Inflammatory macrophage treated with lipopolysaccharide for 1 hour (primary cell): ENCODE results near the gene DTD1.

Experiments
- DNase-seq, 2 donors: peaks; one replicate each; pipeline ENCODE4 v3.0.0-alpha.2; 2020 to 2022

The DTD1 gene

DNA sequence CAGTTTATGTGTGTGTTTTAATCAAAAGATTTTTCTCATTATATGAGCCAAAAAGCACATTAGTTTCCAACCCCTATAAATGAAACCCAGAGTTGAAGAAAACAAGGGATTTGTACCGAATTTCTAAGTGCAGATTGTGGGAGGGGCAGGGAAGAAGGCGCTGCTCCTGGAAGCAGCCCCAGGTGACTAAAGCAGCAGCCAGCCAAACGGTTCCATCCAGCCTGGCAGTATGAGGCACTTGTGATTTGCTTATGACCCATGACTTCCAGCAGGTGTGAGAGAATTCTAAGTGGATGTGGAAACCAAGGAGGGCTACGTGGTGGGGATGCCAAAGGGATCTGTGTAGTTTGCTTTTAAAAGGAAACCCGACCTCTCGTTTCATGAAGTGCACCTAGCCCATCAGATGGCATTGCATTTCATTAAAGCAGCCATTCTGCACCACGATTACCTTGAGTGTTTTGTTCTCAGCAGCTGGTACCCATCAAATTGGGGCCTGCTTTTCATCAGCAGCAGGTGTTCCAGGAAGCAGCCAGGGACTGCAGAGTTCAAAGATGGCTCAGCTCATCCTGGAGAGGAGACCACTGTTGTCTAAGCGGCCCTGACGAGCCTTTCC, 79.1 kb downstream of the DTD1 start:
- DNase-seq, result no peak

DNA sequence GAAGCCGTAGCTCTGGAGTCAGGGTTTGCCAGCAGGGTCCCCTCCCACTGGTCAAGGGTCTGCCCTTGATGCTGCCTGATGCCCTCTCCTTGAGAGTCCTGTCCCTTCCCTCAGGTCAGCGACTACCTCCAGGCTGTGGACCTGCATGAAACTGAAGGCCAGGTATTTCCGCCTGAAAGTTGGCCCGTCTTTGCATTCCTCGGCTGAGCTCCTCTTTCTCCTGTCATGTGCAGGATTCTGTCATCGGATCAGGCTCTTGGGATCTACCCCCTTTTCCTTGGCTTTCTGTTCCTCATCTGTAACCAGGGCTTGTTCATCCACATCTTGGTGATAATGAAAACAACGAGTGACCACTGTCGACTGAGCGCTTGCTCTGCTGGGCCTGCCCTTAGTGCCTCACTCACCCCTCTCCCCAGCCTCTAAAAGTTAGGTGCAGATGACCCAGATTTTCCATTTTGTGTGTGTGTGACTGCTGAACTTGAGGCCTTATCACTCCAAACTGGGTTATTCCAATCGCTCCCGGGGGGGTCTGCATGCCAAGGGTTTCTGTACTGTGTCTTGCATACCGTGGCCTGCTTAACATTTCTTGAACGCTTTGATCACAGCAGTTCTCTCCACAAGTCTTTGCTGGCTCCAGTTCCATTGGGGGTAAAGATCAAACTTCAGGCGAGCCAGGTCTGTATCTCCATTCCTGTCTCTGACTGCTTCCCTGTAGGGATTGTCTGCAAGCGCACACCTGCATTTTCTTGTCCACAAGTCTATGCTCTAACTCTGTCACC, 81.6 kb downstream of the DTD1 start:
- DNase-seq, result no peak

DNA sequence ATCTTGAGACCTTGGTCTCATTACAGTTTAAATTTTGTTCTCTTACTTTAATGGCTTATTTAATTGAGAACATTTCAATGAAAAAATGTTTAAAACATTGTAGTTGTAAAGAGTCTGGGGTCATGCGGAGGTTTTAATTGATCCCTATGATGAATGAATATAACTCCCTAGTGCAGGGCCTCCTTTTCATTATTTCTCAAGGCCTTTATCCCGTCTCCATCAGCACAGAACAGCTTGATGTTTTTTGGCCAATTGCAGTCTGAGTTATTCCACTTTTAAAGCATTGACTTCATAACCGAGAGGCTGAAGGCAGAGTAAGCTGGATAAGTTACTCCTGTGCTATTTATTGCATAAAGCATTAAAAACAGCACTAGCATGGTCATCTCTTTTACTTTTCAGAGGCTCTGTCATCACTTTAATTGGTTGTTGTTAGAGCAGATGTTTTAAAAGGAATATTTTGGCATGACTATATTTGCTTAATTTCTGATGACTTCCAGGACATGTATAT, 83.4 kb downstream of the DTD1 start:
- no peak for DNase-seq

DNA sequence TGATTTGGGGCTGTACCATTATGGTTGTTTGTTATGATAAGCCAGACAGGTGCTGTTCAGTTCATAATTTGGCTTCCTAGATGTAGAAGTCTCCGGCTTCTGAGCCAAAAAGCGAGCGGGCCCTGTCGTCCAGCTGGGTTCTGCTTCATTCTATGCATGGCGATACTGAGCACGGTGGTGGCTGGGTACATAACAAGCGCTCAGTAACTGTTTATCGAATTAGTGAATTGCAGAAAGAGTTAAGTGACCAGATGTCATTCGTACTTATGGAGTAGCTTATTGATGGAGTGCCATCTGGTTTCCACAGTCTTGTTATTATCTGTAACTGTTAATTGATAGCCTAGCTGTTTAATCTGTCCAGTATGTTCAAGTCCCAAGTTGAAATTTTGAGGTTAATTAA, 85.0 kb downstream of the DTD1 start:
- no peak for DNase-seq

DNA sequence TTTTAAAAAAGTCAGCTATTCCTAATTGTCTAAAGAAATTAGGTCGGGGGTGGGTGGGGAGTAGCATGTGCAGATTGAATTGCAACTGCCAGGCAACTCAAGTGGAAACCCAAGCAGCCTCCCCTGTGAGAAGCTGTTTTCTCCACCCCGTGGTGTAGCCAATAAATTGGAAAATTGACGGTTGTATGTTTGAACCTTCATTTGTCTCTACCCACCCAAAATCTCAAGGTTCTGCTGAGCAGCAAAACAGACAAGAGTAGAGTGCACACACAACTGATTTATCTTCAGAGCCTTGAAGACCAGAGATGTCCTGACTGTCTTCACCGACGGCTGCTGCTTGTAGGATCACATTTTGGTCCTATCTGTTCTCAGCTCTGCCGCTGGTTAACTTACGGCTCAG, 88.5 kb downstream of the DTD1 start:
- DNase-seq, result no peak

DNA sequence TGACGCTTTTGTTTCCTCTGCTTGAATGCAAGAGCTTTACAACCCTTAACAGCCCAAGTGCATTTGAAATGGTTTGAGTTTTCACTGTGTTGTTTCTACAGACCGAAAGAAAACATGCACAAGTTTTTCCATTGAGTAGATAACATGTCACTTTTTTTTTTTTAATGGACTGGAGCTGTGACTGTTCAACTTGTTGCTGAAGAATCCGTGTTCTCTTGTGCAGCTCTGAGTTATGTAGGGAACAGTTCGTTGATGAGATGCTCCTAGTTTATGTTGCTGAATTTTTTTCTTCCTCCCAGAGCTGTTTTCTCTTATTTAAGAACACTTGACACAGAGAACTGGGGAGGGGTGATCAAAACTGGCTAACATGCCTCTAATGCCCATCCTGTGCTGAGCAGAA, 89.3 kb downstream of the DTD1 start:
- DNase-seq, result no peak

DNA sequence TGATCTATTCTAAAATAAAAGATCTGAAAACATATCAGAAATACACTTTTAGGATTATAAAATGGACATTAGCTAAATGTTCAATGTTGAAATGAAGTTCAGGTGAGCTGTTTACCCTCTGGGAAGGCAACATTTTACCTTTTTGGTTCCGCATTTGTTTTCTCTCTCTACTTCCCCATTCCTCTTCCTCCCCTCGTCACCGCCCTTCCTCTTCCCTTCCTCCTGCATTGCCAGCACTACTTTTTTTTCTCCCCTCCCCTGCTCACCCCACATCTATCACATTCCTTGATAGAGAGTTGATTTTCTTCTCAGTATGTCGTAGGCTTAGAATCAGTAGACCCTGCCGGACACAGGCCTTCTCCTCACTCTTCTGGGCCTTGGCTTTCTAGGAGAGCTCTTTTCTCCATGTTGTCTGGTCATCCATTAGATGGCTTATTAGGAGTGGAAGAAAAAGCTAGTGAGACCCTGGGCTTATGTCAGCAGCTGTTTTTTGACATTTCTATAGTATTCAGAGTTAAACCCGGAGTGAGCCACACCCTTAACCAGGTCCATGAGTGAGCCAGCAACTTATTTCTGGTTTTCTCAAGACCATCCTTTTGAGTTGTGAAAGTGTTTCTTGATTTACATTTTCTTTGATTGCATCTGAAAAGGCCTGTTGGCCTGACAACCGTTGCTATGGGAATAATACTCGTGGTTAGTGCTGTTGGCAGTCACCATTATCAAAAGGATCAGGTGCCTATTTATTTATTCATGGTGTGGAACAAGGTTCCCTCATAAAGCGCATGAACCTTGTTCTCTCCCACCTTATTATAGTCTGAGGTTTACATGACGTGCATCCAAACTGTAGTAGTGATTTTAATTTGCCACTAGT, 90.9 kb downstream of the DTD1 start:
- DNase-seq, result peak in 1 of 2 donors; percentile 3

DNA sequence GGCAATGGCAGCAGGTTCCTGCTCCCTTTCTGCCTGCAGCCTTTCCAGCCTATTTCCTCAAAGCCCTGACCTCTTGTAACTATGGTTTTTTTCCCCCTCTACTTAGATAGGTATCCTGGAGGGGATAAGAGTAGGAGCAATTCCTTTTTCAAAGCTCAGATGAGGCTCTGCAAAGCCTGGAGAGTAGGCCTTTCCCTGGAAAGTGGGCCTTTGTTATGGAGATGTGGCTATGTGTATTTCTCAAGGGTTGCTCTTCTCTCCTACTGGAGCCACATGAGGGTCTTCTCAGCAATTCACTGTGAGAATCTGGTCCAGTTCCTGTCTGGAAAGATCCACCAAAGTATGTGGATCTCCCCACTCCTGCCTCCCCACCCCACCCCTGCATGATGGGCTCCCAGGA, 96.0 kb downstream of the DTD1 start:
- no peak for DNase-seq

DNA sequence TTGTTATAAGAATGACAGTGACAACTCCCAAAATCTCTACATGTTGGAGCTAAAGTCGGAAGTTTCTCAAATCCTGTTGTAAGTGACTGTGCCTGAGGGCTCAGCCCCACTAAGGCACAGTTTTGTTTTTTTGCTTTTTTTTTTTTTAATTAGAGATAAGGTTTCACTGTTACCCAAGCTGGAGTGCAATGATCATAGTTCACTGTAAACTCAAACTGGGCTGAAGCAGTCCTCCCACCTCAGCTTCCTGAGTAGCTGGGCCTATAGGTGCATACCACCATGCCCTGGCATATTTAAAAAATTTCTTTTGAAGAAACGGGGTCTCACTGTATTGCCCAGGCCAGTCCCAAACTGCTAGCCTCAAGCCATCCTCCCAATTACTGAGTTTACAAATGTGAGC, 96.9 kb downstream of the DTD1 start:
- no peak for DNase-seq

DNA sequence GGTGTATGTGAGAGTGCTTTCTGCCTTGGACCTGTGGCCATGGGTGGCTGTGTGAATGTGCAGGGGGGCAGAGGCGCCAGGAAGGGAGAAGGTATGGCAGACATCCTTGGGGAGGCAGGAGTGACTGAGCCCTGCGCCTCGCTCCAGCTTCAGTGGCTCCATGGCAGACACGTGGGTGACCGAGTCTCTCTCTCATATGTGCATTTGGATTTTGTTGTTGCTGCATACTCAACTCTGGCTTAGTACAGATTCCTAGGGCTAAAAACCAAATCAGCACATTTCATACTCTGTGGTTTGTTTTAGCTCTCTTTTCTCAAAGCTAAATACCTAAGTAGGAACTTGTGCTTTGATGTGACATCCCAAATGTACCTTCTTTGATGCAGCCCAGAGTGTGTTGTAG, 97.6 kb downstream of the DTD1 start:
- DNase-seq, result no peak

DNA sequence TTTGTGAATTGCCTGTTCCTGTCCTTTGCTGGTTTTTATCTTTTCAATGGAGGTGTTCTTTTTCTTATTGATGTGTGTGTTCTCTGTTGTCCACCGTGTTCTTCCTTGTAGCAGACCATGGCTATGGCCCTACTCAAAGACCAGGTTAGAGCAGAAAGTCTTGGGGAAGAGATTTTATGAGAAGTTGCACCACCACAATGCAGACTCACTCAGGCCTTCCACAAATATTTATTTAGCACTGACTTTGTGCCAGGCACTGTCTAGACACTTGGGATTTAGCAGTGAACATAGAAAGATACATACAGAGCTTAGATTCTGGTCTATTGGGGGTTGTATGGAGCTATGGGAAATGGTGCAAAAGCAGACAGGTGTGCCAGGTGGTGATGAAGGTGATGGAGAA, 98.8 kb downstream of the DTD1 start:
- no peak for DNase-seq

DNA sequence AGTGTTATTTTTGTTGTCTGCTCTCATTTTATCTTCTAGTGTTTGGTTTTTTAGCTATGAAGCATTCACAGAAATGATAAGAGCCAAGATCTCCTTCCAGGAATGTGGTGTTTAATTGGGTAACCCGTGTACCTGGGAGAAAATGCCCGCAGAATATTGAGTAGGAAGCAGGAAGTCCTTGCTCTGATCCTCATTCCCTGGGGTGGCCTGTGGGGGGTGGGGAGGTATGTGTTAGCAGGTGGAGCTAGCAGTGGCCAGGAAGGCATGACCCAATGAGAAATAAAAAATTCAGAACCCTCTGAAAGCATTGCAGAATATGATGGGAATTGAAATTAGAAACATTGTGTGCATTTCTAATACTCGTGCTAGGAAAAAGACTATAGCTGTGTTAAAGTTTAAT, 100.8 kb downstream of the DTD1 start:
- no peak for DNase-seq

DNA sequence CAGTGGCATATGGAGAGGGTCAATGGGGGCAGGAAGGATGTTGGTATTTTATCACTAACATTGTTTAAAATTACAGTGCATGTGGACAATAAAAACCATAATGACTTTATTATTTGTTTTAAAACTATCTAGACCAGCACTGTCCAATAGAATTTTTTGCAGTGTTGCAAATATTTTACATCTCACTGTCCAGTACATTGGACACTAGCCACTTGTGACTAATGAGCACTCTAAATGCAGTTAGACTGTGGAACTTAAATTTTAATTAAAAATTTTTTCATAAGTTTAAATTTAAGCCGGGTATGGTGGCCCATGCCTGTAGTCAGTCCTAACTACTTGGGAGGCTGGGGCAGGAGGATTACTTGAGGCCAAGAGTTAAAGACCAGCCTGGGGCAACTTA, 101.7 kb downstream of the DTD1 start:
- DNase-seq, result no peak

DNA sequence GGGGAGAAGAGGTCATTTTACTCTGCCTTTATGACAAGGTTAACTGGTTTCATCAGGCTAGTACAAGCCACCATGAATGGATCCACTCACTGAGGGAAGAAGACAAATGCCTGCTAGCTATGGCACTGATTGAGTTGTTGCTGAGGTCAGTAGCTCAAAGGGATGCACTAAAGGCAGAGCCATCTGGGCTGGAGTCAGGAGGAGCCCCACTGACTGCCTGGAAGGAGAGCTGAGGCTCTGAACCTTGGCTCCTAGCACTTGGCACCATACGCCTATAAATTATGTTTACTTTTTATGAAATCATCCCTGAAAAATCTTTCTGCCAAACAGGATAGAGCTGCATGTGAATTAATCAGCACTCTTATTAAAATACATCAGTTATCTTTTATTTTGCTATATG, 104.6 kb downstream of the DTD1 start:
- DNase-seq, result no peak

DNA sequence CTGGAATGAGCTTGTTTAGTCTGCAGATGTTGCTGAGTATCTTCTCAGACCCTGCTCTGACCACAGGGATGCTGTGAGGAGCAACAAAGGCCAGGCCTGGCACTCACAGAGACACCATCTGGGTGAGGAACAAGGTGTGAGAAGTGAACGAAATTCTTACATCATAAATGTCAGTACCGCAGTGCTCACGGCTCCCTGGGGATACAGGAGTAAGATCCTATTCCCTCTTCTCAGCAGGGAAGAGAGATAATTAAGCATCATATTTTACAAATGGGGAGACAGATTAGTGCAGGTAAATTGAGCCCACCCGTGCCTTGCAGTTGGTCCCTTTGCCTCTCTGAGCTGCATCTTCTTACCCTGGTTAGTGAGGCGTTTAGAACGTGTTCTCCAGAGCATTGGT, 106.2 kb downstream of the DTD1 start:
- no peak for DNase-seq

DNA sequence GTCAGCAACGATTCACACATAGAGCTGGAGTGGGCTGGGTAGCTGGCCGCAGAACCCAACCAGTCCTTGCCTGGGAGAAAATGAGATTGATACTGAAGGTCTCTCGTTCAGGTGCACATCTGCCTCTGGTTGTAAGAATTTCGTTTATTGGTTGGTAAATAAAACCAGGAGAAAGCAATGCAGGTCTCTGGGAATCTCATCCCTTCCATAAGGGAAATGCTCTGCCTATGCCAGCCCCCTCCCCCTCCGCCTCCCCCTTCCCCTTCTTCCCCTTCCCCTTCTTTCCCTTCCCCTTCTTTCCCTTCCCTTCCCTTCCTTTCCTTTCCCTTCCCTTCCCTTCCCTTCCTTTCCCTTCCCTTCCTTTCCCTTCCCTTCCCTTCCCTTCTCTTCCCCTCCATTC, 107.3 kb downstream of the DTD1 start:
- DNase-seq, result no peak

DNA sequence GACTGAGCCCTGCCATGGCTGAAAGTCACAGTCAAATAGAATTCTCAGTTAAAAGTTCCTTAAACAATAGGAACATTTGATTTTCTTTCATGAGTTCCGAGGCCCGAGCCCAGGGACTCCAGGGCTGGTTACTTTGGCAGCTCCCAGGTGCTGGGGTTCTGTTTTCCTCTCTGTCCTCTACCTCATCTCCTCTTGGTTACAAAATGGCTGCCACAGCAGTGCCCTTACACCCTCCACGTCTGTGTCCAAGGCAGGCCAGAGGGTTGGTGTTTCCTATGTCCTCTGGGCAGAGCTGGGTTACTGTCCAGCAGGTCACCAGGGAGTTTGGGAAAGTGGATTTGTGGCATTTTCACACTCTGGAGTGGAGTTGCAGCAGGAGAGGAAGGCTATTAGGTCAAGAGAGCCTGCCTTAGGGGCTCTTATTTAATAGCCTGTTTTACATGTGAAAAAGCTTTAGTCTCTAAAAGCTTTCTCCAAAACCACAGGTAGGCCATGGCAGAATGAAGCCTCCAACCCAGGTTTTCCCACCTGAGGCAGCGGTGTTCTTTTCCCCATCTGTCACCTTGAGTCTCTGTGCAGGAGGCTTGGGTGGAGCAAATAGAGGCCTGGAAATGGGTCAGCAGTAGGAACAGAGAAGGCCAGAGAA, 111.0 kb downstream of the DTD1 start:
- DNase-seq, result no peak

DNA sequence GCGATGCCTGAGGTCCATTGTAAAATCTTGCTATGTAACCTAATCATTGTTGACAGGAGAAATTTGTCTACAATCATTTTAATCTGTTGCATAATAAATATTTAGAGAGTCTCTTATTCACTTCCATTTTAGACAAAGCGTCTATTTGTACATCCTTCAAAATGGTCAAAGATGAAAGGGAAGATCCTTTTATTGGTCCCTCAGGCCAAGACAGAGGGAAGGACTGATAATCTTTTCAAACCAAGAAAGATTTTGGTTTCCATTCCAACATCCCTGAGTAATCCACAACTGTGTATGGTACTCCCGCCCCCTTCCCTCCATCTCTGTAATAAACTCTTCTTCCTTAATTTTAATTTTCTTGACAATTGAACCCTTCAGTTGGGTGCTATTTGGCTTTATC, 114.1 kb downstream of the DTD1 start:
- no peak for DNase-seq

DNA sequence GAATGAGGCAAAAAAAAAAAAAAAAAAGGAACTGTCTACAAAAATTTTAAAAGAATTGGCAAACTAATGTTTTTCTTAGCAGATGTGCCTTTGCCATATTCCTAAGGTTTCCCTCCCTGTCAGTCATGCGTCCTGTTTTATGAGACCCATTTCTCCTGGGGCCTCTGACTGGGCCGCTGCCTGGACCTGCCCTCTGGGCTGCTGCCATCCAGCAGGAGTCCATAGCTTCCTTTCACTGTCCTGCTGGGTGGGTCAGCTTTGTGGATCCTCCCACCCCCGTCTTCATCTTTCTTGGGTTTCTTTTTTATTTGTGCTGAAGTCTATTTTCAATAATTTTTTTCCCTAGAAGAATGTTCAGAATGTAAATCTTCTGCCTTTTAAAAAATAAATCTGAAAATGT, 114.9 kb downstream of the DTD1 start:
- no peak for DNase-seq

DNA sequence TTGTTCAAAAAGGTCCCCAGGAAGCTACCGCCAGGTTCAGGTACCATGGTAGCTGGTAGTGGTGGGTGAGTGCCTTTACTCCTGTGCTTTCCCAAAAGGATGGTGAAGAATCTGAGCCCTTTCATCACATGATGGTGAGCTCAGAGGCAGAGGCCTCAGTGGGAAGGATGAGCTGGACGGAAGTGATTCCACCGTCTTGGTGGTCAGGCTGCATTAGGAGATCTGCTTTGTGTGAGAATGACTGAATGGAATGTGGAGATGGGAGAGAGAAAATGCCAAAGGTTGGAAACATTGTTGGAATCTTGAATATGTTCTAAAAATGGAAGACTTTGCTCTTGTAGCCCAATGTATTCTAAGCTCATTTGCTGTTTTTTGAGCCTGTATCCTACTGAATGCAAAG, 117.6 kb downstream of the DTD1 start:
- no peak for DNase-seq

DNA sequence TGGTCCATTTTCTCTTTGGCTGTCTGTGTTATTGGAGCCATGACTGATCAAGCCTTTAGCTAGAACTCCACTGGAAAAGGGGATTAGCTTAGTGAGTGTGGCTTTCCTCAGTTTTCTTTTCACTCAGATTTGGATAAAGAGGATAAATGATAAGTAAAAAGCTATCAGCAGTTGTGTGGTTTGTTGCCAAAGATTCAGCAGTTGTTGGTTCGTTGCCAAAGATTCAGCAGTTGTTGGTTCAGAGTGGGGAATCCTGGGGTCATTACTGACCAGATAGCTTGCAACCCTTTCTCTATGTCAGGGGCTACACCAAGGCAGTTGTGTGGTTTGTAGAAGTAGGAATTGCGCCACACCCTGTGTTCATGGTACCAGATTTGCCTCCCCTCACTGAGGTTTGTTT, 118.1 kb downstream of the DTD1 start:
- no peak for DNase-seq

DNA sequence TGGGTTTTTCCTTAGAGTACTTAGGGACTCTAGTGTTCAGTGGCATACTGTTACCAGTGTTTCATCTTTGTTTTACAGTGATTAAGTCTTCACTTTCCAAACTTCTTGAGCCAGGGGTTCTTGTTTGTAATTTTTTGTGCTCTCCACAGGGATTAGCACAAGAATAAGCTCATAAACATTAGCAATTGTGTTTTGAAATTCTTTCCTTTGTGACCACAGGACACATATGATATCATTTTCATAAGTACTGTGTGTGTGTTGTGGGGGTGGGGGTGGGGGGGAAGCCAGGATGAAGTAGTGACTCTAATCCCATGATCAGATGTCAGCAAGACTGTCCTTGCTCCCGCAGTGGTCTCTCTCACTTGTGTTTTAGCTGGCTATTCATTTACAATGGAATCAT, 124.3 kb downstream of the DTD1 start:
- peak in 1 of 2 donors; percentile 39 for DNase-seq

DNA sequence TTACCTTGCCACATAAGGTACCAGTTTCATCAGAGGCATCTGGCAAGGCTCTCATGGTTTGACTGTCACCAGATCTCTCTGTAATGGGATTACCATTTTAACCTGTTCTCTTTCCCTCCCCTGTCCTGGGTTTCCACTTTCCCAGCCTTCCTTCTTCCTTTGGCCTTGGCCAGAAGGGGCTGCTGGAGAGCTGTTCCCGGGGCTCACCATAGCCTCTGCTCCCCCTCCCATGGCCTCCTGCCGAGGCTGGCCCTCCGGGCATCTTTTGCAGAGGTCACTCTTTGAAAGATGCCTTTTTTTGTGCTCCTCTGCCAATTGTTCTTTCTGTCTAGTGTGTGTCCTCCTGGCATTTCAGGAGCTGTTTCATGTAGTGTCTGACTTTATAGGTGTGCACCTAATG, 125.0 kb downstream of the DTD1 start:
- DNase-seq, result no peak
